Hepatic stellate cell (primary cell): ENCODE measurements around the gene MBD3L4.
"Not testable (repeated sequence)": the region's sequence is repeated elsewhere in the genome, so short reads cannot be mapped to it uniquely, and the experiment has no call there.

Source experiments
- DNase-seq: peaks from one replicate; pipeline ENCODE4 v3.0.0; 2011; ENCODE audit warnings: low spot score

MBD3L4 gene

DNA sequence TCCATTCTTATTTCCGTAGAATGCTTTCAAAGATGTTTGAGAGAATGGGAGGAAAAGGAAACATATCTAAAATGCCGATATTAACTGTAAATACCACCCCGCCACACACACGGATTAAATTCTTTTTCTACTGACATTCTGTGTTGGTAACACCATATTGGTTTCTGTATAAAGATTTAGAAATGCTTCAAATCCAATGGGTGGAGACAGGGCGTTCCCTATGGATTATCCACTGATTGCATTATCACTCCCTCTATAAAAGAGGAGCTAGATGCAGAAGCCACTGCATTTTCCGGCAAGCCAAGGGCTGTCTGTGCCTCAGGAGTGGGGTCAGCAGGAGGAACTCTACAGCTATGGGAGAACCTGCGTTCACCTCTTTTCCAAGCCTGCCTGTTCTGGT lies 9.0 kb upstream of the MBD3L4 start, which contains the start of gene MBD3L2:
Gene MBD3L2 (plus strand): TSS at position 301 of the 400 bp plus-strand sequence. CDS start 53 bp downstream, at position 354.
- DNase-seq = not testable (repeated sequence)

DNA sequence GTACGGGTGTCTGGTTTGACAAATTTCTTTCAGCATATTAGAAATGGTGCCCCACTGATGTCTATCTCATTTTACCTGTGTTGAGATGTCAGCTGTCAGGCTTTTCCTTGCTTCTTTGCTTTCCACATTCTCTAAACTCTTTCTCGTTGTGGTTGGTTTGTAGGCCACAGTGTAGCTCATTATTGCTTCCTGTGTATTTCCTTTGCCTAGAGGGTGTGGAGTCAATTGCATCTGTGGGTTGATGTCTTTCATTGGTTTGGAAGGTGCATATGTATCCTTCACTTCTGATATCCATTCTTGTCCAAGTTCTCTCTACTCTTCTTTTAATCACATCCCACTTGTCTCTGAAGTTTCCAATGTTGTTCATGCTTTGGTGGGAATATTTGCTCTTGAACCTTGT lies 1.6 kb upstream of the MBD3L4 start:
- DNase-seq = not testable (repeated sequence)

DNA sequence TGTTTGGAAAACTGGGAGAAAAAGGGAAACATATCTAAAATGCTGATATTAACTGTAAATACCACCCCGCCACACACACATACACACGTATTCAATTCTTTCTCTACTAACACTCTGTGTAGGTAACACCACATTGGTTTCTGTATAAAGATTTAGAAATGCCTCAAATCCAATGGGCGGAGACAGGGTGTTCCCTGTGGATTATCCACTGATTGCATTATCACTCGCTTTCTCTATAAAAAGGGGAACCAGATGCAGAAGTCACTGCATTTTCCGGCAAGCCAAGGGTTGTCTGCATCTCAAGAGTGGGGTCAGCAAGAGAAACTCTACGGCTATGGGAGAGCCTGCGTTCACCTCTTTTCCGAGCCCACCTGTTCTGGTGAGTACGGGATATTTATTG lies 9.7 kb downstream of the MBD3L4 start, which contains the start of gene MBD3L5:
Gene MBD3L5 (plus strand): TSS at position 301 of the 400 bp plus-strand sequence. CDS start 34 bp downstream, at position 335.
- not testable (repeated sequence) for DNase-seq

GRCh38 chr19:7028790-7029189 lies 11.2 kb downstream of the MBD3L4 start:
- not testable (repeated sequence) for DNase-seq

DNA sequence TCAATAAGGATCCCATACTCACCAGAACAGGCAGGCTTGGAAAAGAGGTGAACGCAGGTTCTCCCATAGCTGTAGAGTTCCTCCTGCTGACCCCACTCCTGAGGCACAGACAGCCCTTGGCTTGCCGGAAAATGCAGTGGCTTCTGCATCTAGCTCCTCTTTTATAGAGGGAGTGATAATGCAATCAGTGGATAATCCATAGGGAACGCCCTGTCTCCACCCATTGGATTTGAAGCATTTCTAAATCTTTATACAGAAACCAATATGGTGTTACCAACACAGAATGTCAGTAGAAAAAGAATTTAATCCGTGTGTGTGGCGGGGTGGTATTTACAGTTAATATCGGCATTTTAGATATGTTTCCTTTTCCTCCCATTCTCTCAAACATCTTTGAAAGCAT lies 18.6 kb downstream of the MBD3L4 start, which contains the start of gene MBD3L2B:
Gene MBD3L2B (minus strand): TSS at position 101 of the 400 bp plus-strand sequence. CDS start 34 bp downstream, at position 67.
- not testable (repeated sequence) for DNase-seq

GRCh38 chr19:7018828-7019227 lies 21.2 kb downstream of the MBD3L4 start:
- DNase-seq = no peak

GRCh38 chr19:7013678-7014077 lies 26.3 kb downstream of the MBD3L4 start:
- no peak for DNase-seq

DNA sequence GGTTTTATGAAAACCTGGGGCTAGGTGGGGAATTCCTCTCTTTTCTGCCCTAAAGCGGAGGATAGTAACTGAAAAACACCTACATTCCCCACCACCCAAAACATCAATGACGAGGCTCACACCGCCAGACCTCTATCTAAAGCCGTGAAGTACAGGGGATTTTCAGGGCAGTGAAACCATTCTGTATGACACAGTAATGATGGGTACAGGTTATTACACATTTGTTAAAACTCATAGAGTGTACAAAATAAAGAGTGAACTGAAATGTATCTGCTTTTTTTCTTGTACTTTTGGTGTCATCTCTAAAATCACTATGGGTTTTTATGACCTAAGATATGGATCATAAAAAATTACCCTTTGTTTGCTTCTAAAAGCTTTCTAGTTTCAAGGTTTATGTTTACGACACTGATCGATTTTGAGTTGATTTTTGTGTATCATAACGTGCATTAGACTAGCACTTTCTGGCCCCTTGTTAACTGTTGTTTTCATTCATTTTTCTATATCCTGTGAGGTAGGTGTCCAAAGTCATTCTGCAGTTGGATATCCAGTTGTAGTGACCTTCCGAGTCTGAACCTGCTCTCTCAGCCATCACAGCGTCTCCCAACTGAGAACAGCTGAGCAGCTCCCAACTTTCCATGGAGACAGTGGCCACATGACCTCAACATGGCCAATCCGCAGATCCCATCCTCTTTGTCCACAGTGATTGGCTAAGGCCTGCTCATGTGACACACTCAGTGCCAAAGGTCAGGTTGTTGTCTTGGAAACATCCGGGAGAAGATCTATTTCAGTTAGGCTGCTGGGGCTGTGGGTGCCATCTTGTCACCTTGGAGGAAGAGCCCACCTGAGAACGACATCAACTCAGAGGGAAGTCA lies 29.0 kb downstream of the MBD3L4 start:
- DNase-seq = no peak

GRCh38 chr19:7007859-7008258 lies 32.1 kb downstream of the MBD3L4 start:
- no peak for DNase-seq

DNA sequence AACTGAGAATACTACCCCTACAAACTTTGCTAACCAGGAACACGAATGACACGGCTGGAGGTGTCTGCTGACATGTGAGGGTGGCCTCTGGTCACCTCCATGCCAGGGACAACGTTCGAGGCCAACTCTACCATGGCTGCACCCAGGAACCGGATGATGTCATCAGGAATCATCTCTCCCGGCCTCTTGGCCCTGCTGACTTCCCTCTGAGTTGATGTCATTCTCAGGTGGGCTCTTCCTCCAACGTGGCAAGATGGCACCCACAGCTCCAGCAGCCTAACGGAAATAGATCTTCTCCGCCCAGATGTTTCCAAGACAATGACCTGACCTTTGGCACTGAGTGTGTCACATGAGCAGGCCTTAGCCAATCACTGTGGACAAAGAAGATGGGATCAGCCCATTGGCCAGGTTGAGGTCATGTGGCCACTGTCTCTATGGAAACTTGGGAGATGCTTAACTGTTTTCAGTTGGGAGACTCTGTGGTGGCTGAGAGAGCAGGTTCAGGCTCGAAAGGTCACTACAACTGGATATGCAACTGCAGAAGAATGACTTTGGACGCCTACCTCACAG lies 33.8 kb downstream of the MBD3L4 start:
- no peak for DNase-seq

GRCh38 chr19:7004313-7004931 lies 35.6 kb downstream of the MBD3L4 start:
- peak; percentile 24 for DNase-seq

GRCh38 chr19:7000816-7001215 lies 39.2 kb downstream of the MBD3L4 start:
- DNase-seq = no peak

DNA sequence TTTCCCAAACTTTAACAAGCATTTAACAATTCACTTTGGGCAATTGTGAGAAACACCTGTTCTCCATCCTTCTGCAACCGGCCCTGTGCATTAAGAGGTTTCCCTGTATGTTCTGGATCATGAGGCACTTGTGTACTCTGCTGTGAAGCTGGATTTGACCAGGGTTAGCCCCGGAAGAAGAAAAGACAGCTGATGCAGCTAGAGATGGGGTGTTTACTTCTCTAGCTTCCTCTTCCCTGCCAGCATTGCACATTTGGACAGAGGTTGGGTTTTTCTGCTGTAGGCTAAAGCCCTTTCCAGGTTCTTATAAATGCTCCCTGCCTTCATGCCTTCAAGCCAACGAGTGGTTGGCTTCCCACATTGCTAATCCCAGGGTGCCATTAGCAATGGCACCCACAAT lies 39.6 kb downstream of the MBD3L4 start:
- DNase-seq = no peak

DNA sequence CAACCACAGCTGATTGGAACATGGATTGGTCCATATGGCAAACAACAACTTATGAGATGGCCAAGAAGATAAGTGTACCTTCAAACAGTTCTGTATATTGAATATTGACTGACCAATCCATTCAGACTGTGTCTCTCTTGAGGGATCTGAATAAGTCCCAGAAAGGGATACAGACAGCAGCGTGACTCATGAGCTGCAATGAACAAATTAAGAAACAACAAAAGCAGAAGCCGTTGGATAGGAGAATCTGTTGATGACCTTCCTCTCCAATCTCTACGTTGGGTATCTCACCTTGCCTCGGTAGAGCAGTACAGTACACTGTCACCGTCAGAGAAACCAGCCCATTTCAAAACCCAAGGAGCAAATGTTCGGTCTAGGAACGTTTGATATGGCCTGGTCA lies 40.0 kb downstream of the MBD3L4 start:
- no peak for DNase-seq

DNA sequence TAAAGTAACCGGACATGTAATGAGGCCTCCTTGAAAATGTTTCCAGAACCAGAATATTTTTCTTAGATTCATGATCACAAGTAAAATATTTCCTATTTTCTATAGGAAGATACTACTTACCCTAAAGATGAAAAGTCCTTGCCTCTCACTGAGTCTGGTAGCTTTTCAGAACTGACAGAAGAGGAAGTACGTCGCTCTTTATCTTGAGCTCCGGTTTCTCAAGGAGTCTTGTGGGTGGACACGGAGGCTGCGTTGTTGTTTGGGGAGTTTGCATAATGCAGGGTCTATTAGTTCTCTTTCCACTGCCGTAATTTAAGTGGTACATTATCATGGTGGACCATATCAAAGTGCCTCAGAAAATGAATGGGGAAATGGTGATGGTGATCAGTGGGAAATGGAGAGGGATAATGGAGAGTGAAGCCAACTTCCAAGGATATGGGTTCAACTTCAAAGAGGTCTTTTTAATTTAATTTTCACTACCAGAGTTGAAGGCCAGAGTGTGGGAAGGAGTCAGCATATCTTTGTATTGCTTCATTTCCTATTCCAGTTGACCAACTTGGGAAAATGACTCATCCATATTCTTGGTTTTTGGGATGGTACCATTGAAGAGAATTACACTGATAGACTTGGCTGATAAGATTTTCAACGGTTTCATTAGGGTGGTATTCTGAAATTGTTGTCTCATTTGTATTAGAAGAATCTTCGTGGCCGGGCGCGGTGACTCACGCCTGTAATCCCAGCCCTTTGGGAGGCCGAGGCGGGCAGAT lies 42.1 kb downstream of the MBD3L4 start:
- DNase-seq = no peak

DNA sequence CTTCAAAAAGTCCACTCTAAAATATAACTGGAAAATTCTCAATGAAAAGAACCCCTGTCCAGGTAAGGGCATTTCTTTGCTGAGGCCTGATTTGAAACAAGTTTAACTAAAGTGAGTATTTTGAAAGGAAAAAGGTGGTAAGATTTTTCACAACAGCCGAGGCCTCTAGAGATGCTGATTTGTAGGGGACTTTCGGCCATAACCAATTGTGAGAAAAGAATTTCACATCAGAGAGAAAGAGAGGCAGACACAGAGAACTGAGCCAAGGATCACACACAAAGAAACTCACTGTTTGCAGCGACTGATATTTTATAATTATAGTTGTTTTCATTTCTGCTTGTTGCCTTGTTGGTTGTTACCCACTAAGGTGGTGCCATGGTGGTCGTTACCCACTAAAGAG lies 43.2 kb downstream of the MBD3L4 start:
- no peak for DNase-seq

DNA sequence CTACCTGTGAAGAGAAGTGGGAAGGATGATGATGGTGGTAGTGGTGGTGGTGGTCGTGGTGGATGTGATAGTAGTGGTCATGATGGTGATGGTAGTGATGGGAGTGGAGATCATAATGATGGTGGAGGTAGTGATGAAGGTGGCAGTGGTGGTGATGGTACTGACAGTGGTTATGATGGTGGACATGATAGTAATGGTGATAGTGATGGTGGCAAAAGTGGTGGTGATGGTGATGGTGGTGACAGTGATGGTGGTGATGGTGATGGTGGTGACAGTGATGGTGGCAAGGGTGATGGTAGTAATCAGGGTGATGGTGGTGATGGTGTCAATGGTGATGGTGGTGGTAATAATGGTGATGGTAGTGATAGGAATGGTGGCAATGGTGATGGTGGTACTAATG lies 44.9 kb downstream of the MBD3L4 start:
- no peak for DNase-seq

- no peak for DNase-seq
These were observed 51.7 kb downstream of the MBD3L4 start for GRCh38 chr19:6988257-6988656.

- DNase-seq = no peak
These were observed 52.1 kb downstream of the MBD3L4 start for GRCh38 chr19:6987850-6988249.
